ENCODE data around the gene DOCK3. TPM values are rescaled to one million over a fixed set of nuclear protein-coding genes. Genes with fewer than 3 reads are reported as not detected.

DOCK3 gene
- total and polyA plus RNA-seq, 4 donors = 0.01 to 0.08 (median 0.06) TPM; not detected in 1

- Histone ChIP-seq H3K4me1 (ENCODE audit: control insufficient read depth in 4 of 4, insufficient read depth in 4 of 4, low read length in 3 of 4) (peaks cover 0 to 10% (median 6%) of the 10 kb centered on the region in 4 donors), H3K9ac (ENCODE audit: low read depth in 1 of 2, low read length in 2 of 2) (no peak overlapping the region), H3K4me3 (ENCODE audit: low read depth in 1 of 3, low read length in 3 of 3) (no peak overlapping the region), H3K27me3 (ENCODE audit: control insufficient read depth in 4 of 4, insufficient read depth in 4 of 4, low read length in 3 of 4) (no peaks in the 10 kb centered on the region), H3K9me3 (ENCODE audit: control insufficient read depth in 4 of 4, low read length in 3 of 4) (no peaks in the 10 kb centered on the region), H3K27ac (ENCODE audit: low read depth in 1 of 2, low read length in 2 of 2) (no peak overlapping the region), H3K36me3 (ENCODE audit: control insufficient read depth in 4 of 4, insufficient read depth in 3 of 4, low read depth in 1 of 4, low read length in 3 of 4) (no peaks in the 10 kb centered on the region)
- 90% methylated on average over 2 of the region's 2 CpGs for WGBS
- DNase-seq (ENCODE audit: low spot score) = no peak
- no peak for TF ChIP-seq REST (IDR thresholded peaks at IDR 0.05)
- TF ChIP-seq FOXA2 (IDR thresholded peaks at IDR 0.05) = no peak
- TF ChIP-seq SP1 (IDR thresholded peaks at IDR 0.05) = no peak
- TF ChIP-seq NR2F2 (IDR thresholded peaks at IDR 0.05) = no peak
- no peak for TF ChIP-seq TAF1 (conservative IDR thresholded peaks at IDR 0.05)
- no peak for TF ChIP-seq ATF3 (IDR thresholded peaks at IDR 0.05)
Measured at GRCh38 chr3:51378726-51379125, 704.0 kb downstream of the DOCK3 start.

GRCh38 chr3:51379301-51379700 lies 704.6 kb downstream of the DOCK3 start:
- Histone ChIP-seq H3K9me3 (ENCODE audit: control insufficient read depth in 4 of 4, low read length in 3 of 4) (no peaks in the 10 kb centered on the region), H3K9ac (ENCODE audit: low read depth in 1 of 2, low read length in 2 of 2) (no peak overlapping the region), H3K27me3 (ENCODE audit: control insufficient read depth in 4 of 4, insufficient read depth in 4 of 4, low read length in 3 of 4) (no peaks in the 10 kb centered on the region), H3K27ac (ENCODE audit: low read depth in 1 of 2, low read length in 2 of 2) (no peak overlapping the region), H3K4me3 (ENCODE audit: low read depth in 1 of 3, low read length in 3 of 3) (no peak overlapping the region), H3K4me1 (ENCODE audit: control insufficient read depth in 4 of 4, insufficient read depth in 4 of 4, low read length in 3 of 4) (peaks cover 0 to 12% (median 6%) of the 10 kb centered on the region in 4 donors), H3K36me3 (ENCODE audit: control insufficient read depth in 4 of 4, insufficient read depth in 3 of 4, low read depth in 1 of 4, low read length in 3 of 4) (no peaks in the 10 kb centered on the region)
- no peak for DNase-seq (ENCODE audit: low spot score)
- WGBS = 81% methylated on average over 8 of the region's 8 CpGs
- TF ChIP-seq TAF1 (conservative IDR thresholded peaks at IDR 0.05) = no peak
- no peak for TF ChIP-seq YY1 (IDR thresholded peaks at IDR 0.05)
- no peak for TF ChIP-seq REST (IDR thresholded peaks at IDR 0.05)
- TF ChIP-seq FOXA2 (IDR thresholded peaks at IDR 0.05) = no peak
- TF ChIP-seq CTCF (IDR thresholded peaks at IDR 0.05; ENCODE audit: low read depth, low read length, missing input control) = no peak
- no peak for TF ChIP-seq MAX (IDR thresholded peaks at IDR 0.05)
- no peak for TF ChIP-seq SP1 (IDR thresholded peaks at IDR 0.05)
- no peak for TF ChIP-seq FOXA1 (IDR thresholded peaks at IDR 0.05)
- TF ChIP-seq JUND (IDR thresholded peaks at IDR 0.05) = no peak
- TF ChIP-seq GABPA (IDR thresholded peaks at IDR 0.05 in 1 of 2, conservative IDR thresholded peaks at IDR 0.05 in 1 of 2) = no peak
- TF ChIP-seq HNF4A (conservative IDR thresholded peaks at IDR 0.05) = no peak
- TF ChIP-seq NR2F2 (IDR thresholded peaks at IDR 0.05) = no peak
- TF ChIP-seq HNF4G (IDR thresholded peaks at IDR 0.05) = no peak
- TF ChIP-seq ATF3 (IDR thresholded peaks at IDR 0.05) = no peak
- TF ChIP-seq ZBTB33 (IDR thresholded peaks at IDR 0.05) = no peak

All from liver (tissue), 9 donors.